Spleen (tissue), 7 donors: ENCODE data around the gene SEC61A1.

Source experiments
- CTCF ChIP-seq, 11 experiments: fragments of 200-600 bp in 7 of 11; fragments of 450-650 bp in 4 of 11; sonication (generic) in 4 of 11; IDR thresholded peaks in 8 of 11; conservative IDR thresholded peaks in 3 of 11; 1 replicate in 7 of 11; 2 replicates in 4 of 11; pipeline versions ENCODE4 v1.4.0 to v1.8.0; 2016 to 2021; ENCODE audit warnings: antibody characterized with exemption in 11 of 11, inconsistent platforms in 4 of 11, mild to moderate bottlenecking in 1 of 11
- POLR2A ChIP-seq, 3 donors: fragments of 450-650 bp; IDR thresholded peaks; one replicate each; pipeline ENCODE4 v1.5.1; 2017; ENCODE audit warnings: antibody characterized with exemption in 3 of 3, mild to moderate bottlenecking in 1 of 3
- donor health status: DM: no; HTN: no; CAD: no; lungs with moderate emphysema.
- donor health status: DM: no; HTN: no; CAD: no.
- donor health status: DM: no; HTN: no; CAD: no.

DNA sequence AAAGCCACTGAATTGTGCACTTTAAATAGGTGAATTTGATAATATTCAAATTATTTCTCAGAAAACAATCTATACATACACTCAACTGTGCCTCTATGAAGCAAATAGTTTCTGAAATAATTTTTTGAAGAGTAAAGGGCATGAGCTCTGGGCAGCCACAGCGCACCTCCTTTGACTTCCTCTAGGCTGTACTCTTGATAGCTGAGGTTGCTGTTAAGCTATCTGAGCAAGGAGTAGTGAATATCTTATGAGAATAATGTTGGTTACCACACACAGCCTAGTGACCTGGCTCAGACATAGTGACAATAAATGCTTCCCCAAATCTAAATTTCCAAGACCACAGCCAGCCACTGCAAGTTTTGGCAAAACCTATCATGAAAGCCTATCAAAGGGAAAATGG is 11.6 kb upstream of the SEC61A1 start:
- no peak for TF ChIP-seq CTCF (IDR thresholded peaks at IDR 0.05 in 8 of 11, conservative IDR thresholded peaks at IDR 0.05 in 3 of 11)
- TF ChIP-seq POLR2A (IDR thresholded peaks at IDR 0.05): no peak
